Esophagus squamous epithelium (tissue), 5 donors: ENCODE results near the gene PANK1. TPM values are rescaled to one million over a fixed set of nuclear protein-coding genes. Genes with fewer than 3 reads are reported as not detected.

Experiments used
- DNase-seq: peaks from one replicate; lab custom pipeline; 2025; lab: John Stamatoyannopoulos, UW
- H3K27ac ChIP-seq, 4 donors: fragments of 200-600 bp; sonication (generic); one replicate each; pipeline ENCODE4 v1.5.1; 2016 to 2019; ENCODE audit warnings: mild to moderate bottlenecking in 1 of 4
- H3K27me3 ChIP-seq, 4 donors: fragments of 200-600 bp; sonication (generic); 1 replicate in 3 of 4; 2 replicates in 1 of 4; pipeline versions ENCODE4 v1.5.1 to v1.6.0; 2017 to 2021; ENCODE audit warnings: antibody characterized with exemption in 1 of 4
- H3K36me3 ChIP-seq, 3 donors: fragments of 200-600 bp; sonication (generic); one replicate each; pipeline ENCODE4 v1.5.1; 2016 to 2019
- H3K4me1 ChIP-seq, 3 donors: fragments of 200-600 bp; sonication (generic); one replicate each; pipeline ENCODE4 v1.5.1; 2017 to 2019
- H3K4me3 ChIP-seq, 4 donors: fragments of 200-600 bp; sonication (generic); 1 replicate in 3 of 4; 2 replicates in 1 of 4; pipeline ENCODE4 v1.5.1; 2016 to 2019; ENCODE audit warnings: mild to moderate bottlenecking in 2 of 4, moderate library complexity in 1 of 4
- H3K9me3 ChIP-seq, 3 donors: fragments of 200-600 bp; sonication (generic); one replicate each; pipeline ENCODE4 v1.5.1; 2016 to 2019
- POLR2A ChIP-seq, 4 donors: fragments of 450-650 bp; IDR thresholded peaks; one replicate each; pipeline ENCODE4 v1.6.1; 2017; ENCODE audit warnings: antibody characterized with exemption in 4 of 4, mild to moderate bottlenecking in 4 of 4, moderate library complexity in 3 of 4
- WGBS, 2 donors: methylation state at CpG; one replicate each; pipeline ENCODE4 v1.1.5; 2018; 5-methylcytosine and 5-hydroxymethylcytosine counted together
- intact Hi-C: fragments of 100-400 bp; cut with DNase I; formaldehyde crosslinking; loops from one replicate; pipeline ENCODE4 v1.15.0; 2022
- total RNA-seq, 4 donors: library from RNA; depleted of rRNA; stranded (reverse); fragments of >200 nt; gene quantifications; one replicate each; pipeline ENCODE4 v1.1.0, GENCODE V29; 2016
- TF ChIP-seq, protein P1 (sequence below), 6 experiments: fragments of 450-650 bp in 4 of 6; fragments of 200-600 bp in 2 of 6; sonication (generic) in 2 of 6; IDR thresholded peaks; one replicate each; pipeline ENCODE4 v1.5.1; 2016 to 2019; ENCODE audit warnings: antibody characterized with exemption in 6 of 6, mild to moderate bottlenecking in 4 of 6, moderate library complexity in 4 of 6
- donor health status: DM: yes; HTN: yes; CAD: no.

The PANK1 gene
- total RNA-seq, 4 donors from 2014 or later = 5.8 to 12.6 (median 7.9) TPM

DNA sequence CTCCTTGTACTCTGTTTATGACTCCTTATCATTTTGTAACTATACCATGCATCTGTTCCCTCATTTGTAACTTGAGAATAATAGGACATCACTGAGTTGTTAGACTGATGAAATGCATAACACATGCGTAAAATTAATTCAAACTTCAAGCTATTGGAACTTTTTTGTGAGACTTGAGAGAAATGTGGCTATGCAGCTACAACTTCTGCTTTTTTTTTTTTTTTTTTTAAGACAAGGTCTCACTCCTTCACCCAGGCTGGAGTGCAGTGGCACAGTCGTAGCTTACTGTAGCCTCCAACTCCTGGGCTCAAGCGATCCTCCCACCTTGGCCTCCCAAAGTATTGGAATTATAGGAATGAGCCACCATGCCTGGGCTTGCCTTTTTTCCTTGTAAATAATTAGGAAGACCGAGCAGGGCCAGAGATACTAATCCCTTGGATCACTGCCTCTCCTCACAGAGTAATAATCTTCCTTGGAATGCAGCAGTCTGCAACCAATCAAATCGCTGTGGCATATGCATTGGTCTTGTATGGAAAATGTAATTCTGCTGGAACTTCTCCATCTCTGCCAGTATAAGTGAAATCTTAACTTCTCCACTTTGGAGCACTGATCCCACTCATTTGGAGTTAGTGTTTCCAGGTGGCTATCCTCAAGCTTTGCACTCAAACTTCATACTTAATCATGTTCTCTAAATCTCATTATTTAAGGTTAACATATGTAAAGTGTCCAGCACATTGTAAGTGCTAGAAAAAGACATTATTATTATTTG lies 2.0 kb upstream of the PANK1 start:
- no peaks in the 10 kb centered on the region for H3K9me3 ChIP-seq
- H3K27me3 ChIP-seq = no peaks in the 10 kb centered on the region
- intact Hi-C loops = no loop called here
- peaks cover 0 to 23% (median 4%) of the 10 kb centered on the region in 3 donors for H3K4me1 ChIP-seq
- no peak for DNase-seq
- no peak overlapping the region for H3K4me3 ChIP-seq
- H3K36me3 ChIP-seq = no peaks in the 10 kb centered on the region
- 50 to 66% methylated on average over 5 of the region's 5 CpGs for WGBS, 2 donors
- no peak overlapping the region for H3K27ac ChIP-seq
- TF ChIP-seq, protein P1, sequence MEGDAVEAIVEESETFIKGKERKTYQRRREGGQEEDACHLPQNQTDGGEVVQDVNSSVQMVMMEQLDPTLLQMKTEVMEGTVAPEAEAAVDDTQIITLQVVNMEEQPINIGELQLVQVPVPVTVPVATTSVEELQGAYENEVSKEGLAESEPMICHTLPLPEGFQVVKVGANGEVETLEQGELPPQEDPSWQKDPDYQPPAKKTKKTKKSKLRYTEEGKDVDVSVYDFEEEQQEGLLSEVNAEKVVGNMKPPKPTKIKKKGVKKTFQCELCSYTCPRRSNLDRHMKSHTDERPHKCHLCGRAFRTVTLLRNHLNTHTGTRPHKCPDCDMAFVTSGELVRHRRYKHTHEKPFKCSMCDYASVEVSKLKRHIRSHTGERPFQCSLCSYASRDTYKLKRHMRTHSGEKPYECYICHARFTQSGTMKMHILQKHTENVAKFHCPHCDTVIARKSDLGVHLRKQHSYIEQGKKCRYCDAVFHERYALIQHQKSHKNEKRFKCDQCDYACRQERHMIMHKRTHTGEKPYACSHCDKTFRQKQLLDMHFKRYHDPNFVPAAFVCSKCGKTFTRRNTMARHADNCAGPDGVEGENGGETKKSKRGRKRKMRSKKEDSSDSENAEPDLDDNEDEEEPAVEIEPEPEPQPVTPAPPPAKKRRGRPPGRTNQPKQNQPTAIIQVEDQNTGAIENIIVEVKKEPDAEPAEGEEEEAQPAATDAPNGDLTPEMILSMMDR (IDR thresholded peaks at IDR 0.05) = no peak
- no peak for TF ChIP-seq POLR2A (IDR thresholded peaks at IDR 0.05)

GRCh38 chr10:89645742-89646172 lies 715 bp upstream of the PANK1 start:
- H3K27ac ChIP-seq = peak overlapping the region in 3 of 4 donors; percentile 81 to 94 (median 92)
- DNase-seq = no peak
- no peaks in the 10 kb centered on the region for H3K36me3 ChIP-seq
- H3K9me3 ChIP-seq = no peaks in the 10 kb centered on the region
- intact Hi-C loops = no loop called here
- TF ChIP-seq, protein P1 (IDR thresholded peaks at IDR 0.05) = no peak
- TF ChIP-seq POLR2A (IDR thresholded peaks at IDR 0.05) = no peak
- 33 to 45% methylated on average over 5 to 6 of the region's 6 CpGs for WGBS, 2 donors
- H3K4me3 ChIP-seq = peak overlapping the region in 3 of 4 donors; percentile 63 to 93 (median 82)
- no peaks in the 10 kb centered on the region for H3K27me3 ChIP-seq
- H3K4me1 ChIP-seq = peaks cover 0 to 23% (median 4%) of the 10 kb centered on the region in 3 donors

DNA sequence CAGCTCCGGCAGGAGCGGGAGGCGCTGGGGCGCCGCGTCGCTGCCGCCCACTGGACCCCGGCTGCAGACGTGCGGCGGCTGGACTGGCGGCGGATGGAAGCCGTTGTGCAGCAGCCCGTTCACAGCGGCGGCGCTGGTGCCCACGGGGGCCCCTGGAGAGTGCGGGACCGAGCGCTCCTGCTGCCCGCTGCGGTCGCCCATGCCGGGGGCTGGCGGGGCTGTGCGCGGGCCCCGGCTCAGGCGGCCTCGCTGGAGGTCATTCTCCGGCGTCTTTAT lies 413 bp downstream of the PANK1 start:
- Histone ChIP-seq H3K9me3 (no peaks in the 10 kb centered on the region), H3K27ac (peak overlapping the region; percentile 77 to 94 (median 86)), H3K36me3 (no peaks in the 10 kb centered on the region), H3K27me3 (no peaks in the 10 kb centered on the region), H3K4me1 (peaks cover 0 to 23% (median 4%) of the 10 kb centered on the region in 3 donors), H3K4me3 (peak overlapping the region; percentile 63 to 93 (median 72))
- intact Hi-C loops = no loop called here
- WGBS, 2 donors = 0% methylated on average over 11 of the region's 35 CpGs; no CpG with 5 or more reads in 1 of the 2 donors
- no peak for TF ChIP-seq POLR2A (IDR thresholded peaks at IDR 0.05)
- TF ChIP-seq, protein P1 (IDR thresholded peaks at IDR 0.05) = no peak
- DNase-seq = no peak

GRCh38 chr10:89643812-89644690 lies 991 bp downstream of the PANK1 start:
- TF ChIP-seq, protein P1 (IDR thresholded peaks at IDR 0.05) = no peak
- TF ChIP-seq POLR2A (IDR thresholded peaks at IDR 0.05) = peak in 3 of 4 donors; percentile 86 to 91 (median 86)
- intact Hi-C loops = no loop called here
- H3K27me3 ChIP-seq = no peaks in the 10 kb centered on the region
- 0 to 1% methylated on average over 5 to 13 of the region's 49 CpGs for WGBS, 2 donors
- H3K4me3 ChIP-seq = peak overlapping the region; percentile 63 to 93 (median 72)
- H3K9me3 ChIP-seq = no peaks in the 10 kb centered on the region
- H3K36me3 ChIP-seq = no peaks in the 10 kb centered on the region
- peaks cover 0 to 23% (median 4%) of the 10 kb centered on the region in 3 donors for H3K4me1 ChIP-seq
- H3K27ac ChIP-seq = peak overlapping the region; percentile 77 to 94 (median 86)
- peak; percentile 26 for DNase-seq
